Body of pancreas (tissue), 4 donors: ENCODE measurements around the gene PADI6.

Experiments
- CTCF ChIP-seq, 7 experiments: fragments of 450-650 bp in 4 of 7; fragments of 200-600 bp in 3 of 7; sonication (generic) in 3 of 7; IDR thresholded peaks; one replicate each; pipeline ENCODE4 v1.5.1; 2016 to 2019; ENCODE audit warnings: antibody characterized with exemption in 7 of 7
- POLR2A ChIP-seq, 3 donors: fragments of 450-650 bp; IDR thresholded peaks; one replicate each; pipeline ENCODE4 v1.6.1; 2016; ENCODE audit warnings: antibody characterized with exemption in 3 of 3, mild to moderate bottlenecking in 2 of 3

- TF ChIP-seq CTCF (IDR thresholded peaks at IDR 0.05) (no peak), POLR2A (IDR thresholded peaks at IDR 0.05) (no peak)
These were observed 31.6 kb upstream of the PADI6 start for GRCh38 chr1:17340358-17340757.
